Measurements from ENCODE around the gene LYPD6B.
"Not testable (repeated sequence)": the region's sequence is repeated elsewhere in the genome, so short reads cannot be mapped to it uniquely, and the experiment has no call there.

The LYPD6B gene

DNA sequence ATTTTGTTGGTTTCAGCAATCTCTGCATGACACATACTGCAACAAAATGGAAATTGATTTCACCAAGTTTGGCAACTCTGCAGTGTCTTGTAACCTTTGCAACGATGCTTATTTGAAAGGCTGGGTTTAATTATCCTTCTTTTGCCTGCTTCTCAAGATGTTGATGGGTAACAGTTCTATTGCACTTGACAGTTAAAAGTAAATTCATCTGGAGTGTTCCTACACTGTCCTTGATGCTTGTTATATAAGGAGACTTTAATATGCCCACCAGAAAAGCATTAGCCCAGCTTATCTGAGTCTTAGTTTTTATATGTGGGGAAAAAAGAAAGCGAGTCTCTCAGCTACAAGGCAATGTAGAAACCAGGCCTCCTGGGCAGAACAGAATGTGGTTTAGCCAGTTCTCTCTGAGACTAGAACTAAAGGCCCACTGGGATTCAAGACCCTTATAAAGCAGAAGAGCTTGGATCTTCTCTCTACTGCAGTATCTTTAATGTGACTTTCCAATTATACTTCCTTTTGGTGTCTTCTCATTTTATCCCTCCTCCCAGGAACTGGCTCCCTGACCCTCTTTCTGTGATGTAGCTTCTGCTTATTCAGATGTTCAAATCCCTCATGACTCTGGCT is 185.1 kb downstream of the LYPD6B start:
- no peak for DNase-seq

- DNase-seq, result no peak
Measured at GRCh38 chr2:149224543-149224942, 186.0 kb downstream of the LYPD6B start.

DNA sequence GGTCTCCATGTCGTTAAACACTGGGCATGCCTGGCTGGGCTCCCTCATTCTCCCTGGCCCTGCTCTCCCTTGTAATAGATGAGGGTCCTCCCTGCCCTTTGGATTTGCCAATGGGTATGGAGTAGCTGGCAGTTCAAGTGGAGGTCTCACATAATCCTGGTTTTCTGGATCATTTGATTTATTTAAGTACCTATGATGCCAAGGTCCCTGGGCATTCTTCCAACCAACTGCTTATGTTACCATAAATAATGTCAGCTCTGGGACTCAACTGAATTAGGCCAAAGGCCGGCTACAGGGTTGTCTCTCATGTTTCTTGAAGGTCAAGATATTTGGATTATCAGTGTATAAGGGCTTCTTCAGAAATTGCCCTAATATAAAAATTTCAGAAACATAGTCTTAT is 186.9 kb downstream of the LYPD6B start:
- DNase-seq, result peak; percentile 79

DNA sequence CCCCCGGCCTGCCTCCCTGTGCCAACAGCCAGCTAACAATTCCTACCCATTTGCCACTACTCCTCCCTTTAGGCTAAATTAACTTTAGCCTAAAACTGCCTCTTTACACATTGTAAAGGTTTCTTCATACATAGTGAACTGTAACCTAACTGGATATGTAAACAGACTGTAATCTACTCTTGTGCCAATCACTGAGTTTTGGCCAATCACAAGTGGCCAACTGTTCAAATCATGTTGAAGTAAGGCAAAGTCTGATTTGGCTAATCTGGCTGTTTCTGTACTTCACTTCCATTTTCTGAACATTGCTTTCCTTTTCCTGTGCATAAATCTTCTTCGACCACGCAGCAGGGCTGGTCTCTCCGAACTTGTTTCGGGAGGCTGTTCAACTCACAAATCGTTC is 188.3 kb downstream of the LYPD6B start:
- DNase-seq, result no peak

GRCh38 chr2:149235816-149236375 is 197.4 kb downstream of the LYPD6B start:
- no peak for DNase-seq

- DNase-seq, result no peak
Measured at GRCh38 chr2:149236410-149236809, 197.9 kb downstream of the LYPD6B start.

DNA sequence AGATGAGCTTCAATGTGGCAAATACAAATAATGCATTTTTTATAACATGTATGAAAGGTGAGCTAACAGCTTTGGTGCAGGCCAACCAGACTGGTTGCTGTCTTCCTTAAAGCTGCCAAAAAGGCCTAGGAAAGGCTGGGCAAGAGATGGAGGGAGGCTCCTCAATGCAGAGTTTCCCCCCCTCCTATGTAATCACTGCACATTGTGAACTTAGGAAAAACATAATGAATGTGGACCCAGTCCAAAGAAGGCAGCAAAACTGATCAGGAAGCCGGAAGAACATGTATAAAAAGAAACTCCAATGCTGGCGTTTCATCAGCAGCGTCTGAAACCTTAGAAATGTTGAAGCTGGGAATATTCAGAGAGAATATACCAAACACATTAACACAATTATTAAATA is 207.7 kb downstream of the LYPD6B start:
- no peak for DNase-seq

DNA sequence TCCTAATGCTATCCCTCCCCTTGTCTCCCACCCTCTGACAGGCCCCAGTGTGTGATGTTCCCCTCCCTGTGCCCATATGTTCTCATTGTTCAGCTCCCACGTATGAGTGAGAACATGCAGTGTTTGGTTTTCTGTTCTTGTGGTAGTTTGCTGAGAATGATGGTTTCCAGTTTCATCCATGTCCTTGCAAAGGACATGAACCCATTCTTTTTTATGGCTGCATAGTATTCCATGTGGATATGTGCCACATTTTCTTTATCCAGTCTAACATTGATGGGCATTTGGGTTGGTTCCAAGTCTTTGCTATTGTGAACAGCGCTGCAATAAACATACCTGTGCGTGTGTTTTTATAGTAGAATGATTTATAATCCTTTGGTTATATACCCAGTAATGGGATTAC is 212.9 kb downstream of the LYPD6B start:
- not testable (repeated sequence) for DNase-seq

- DNase-seq, result not testable (repeated sequence)
Measured at GRCh38 chr2:149256877-149257276, 218.4 kb downstream of the LYPD6B start.

DNA sequence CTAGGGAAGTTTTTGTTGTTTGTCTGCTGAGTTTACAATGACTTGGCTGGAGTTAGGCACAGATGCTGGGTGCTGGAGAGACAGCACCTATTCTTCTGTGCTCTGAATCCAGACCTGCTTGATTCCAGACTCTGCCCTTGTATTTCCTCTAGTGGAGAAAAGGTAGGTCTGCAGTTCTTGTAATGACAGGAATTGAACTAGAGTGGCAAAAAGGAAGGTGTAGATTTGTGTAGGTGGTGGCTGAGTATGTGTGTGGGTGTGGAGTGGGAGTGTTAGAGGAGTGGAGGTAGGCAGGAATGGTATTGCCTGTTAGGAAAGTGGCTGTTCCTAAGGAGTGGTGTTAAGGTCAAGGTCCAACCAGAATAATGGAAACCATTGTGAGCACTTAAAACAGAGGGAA is 220.0 kb downstream of the LYPD6B start:
- DNase-seq, result no peak

GRCh38 chr2:149259136-149259535 is 220.6 kb downstream of the LYPD6B start:
- no peak for DNase-seq

GRCh38 chr2:149261692-149262091 is 223.2 kb downstream of the LYPD6B start:
- no peak for DNase-seq
